NCI-H1694 treated with DMSO at 0.1 percent for 48 hours (cell line): ENCODE data around the gene F12.
"Not testable (repeated sequence)": the region's sequence is repeated elsewhere in the genome, so short reads cannot be mapped to it uniquely, and the experiment has no call there.

ENCODE experiments used
- DNase-seq: peaks from one replicate; lab custom pipeline; 2025; lab: John Stamatoyannopoulos, UW

The F12 gene

GRCh38 chr5:177387405-177387804 lies 22.0 kb downstream of the F12 start:
- no peak for DNase-seq

- no peak for DNase-seq
Observed at GRCh38 chr5:177386542-177386941, 22.8 kb downstream of the F12 start.

- no peak for DNase-seq
Observed at GRCh38 chr5:177385720-177386119, 23.6 kb downstream of the F12 start.

GRCh38 chr5:177384134-177384533 lies 25.2 kb downstream of the F12 start, which contains the start of gene SLC34A1:
Gene SLC34A1, plus strand, starts transcription at chr5:177384434. Its CDS starts 1,308 bp downstream, at chr5:177385742.
- no peak for DNase-seq

- DNase-seq, result no peak
Observed at GRCh38 chr5:177383181-177383580, 26.2 kb downstream of the F12 start.

- peak; percentile 5 for DNase-seq
Observed at GRCh38 chr5:177382423-177383029, 26.8 kb downstream of the F12 start.

- DNase-seq, result no peak
Observed at GRCh38 chr5:177380805-177381126, 28.6 kb downstream of the F12 start.

- no peak for DNase-seq
Observed at GRCh38 chr5:177378884-177379883, 30.2 kb downstream of the F12 start.

GRCh38 chr5:177377851-177378776 lies 31.2 kb downstream of the F12 start:
- DNase-seq, result no peak

- DNase-seq, result no peak
Observed at GRCh38 chr5:177376107-177376506, 33.3 kb downstream of the F12 start.

- not testable (repeated sequence) for DNase-seq
Observed at GRCh38 chr5:177375516-177375915, 33.8 kb downstream of the F12 start.

- DNase-seq, result no peak
Observed at GRCh38 chr5:177374211-177374610, 35.2 kb downstream of the F12 start.

- DNase-seq, result no peak
Observed at GRCh38 chr5:177373806-177374205, 35.6 kb downstream of the F12 start.

- DNase-seq, result no peak
Observed at GRCh38 chr5:177372910-177373309, 36.5 kb downstream of the F12 start.

GRCh38 chr5:177372034-177372896 lies 37.1 kb downstream of the F12 start:
- DNase-seq, result no peak

- DNase-seq, result no peak
Observed at GRCh38 chr5:177371120-177372033, 38.0 kb downstream of the F12 start.

- no peak for DNase-seq
Observed at GRCh38 chr5:177370488-177371119, 38.8 kb downstream of the F12 start.

- DNase-seq, result peak; percentile 5
Observed at GRCh38 chr5:177369645-177370440, 39.5 kb downstream of the F12 start.
